ENCODE measurements around the gene KPNA6. TPM values are rescaled to one million over a fixed set of nuclear protein-coding genes. Genes with fewer than 3 reads are reported as not detected.
"Not testable (repeated sequence)": the region's sequence is repeated elsewhere in the genome, so short reads cannot be mapped to it uniquely, and the experiment has no call there.

Gene KPNA6
- total RNA-seq (2014; rRNA removed; shearing (Covaris generic); ENCODE audit: low replicate concordance) = 38.6 and 43.0 TPM in 2 replicates

DNA sequence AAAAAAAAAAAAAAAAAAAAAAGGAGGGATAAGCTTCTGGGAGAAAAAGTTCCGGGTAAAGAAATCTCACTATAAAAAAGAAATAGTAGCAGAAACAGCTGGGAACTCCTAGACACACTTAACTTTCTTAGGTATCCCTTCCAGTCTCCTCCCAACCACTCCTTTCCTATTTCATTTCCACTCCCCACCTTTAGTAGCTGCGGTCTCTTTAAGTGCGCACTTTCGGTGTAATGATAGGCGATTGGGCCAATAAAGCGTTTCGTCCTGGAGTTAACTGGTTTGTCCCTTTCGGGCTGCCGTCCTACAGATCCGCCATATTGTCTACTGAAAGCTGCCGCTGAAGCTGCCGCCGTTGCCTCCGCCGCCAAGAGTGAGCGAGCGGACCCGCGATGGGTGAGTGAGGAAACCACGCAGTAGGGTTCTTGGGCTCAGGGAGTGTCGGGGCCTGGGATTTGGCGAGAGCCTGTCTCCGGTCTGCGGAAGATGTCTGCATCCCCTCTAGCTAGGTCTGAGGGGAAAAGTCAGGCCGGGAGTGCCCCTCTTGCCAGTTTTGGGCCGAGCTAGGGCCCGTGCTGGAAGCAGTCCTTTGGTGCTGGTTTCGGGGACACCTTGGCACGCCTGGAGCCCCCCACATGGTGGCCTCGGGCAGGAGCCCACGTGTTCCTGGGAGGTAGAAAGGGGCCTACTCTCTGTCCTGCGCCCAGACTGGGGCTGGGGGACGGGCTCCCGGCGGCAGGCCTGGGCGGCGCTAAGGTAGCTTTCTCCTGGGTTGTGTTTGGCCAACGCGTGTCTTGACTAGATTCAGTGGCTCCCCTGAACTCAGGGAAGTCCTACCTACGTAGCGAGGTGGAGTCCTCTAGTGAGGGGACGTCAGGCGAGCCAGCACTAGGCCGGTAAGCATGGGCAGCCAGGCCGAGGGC, at the start of gene KPNA6:
KPNA6 (plus strand) TSS at position 315 of the 920 bp plus-strand sequence; CDS start at position 390, 75 bp downstream.
- peak; percentile 93 for DNase-seq
- Histone ChIP-seq H3K4me3 (peak within 1 kb of the TSS; percentile 99), H3K27me3 (no peaks in the 10 kb centered on the region), H3K9me3 (no peaks in the 10 kb centered on the region), H3K36me3 (peaks cover 21% of the 10 kb centered on the region)

DNA sequence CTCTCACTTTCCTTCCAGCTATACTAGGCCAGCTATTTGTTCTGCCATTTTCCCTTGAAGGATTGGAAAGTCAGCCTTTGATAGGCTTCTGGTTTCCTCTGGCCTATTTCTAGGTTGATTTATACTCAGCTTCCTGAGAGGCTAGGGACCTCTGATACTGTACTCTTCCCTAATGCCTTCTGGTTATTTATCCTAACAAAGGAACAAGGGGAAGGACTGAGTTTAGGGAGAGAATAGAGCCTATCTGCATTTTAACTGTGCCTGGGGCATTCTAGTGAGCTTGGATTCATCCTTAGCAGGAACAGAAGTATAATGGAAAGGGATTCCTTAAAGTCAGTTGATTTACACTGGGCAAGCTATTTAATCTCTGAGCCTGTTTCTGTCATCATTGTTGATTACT, 46.9 kb upstream of the KPNA6 start:
- peaks cover 63% of the 10 kb centered on the region for H3K36me3 ChIP-seq
- no peak overlapping the region for H3K4me3 ChIP-seq
- no peaks in the 10 kb centered on the region for H3K27me3 ChIP-seq
- no peaks in the 10 kb centered on the region for H3K9me3 ChIP-seq
- DNase-seq = no peak

DNA sequence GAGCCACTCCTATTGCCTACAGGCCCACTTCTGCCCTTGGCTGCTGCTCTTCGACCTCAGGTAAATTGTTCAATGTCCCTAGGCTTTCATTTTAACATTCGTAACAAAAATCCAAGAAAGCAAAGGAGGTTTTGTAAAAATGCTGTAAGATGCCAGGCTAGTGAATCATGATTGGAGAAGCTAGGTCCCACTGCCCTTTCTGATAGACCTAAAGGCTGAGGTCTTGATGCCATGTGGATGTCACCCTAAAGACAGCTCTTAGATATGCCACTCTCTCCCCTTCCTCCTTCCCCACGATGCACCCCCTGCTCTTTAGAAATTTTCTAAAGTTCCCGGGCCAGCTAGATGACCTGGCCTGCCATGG, 45.0 kb upstream of the KPNA6 start:
- no peaks in the 10 kb centered on the region for H3K9me3 ChIP-seq
- H3K36me3 ChIP-seq = peaks cover 51% of the 10 kb centered on the region
- DNase-seq = no peak
- H3K27me3 ChIP-seq = no peaks in the 10 kb centered on the region
- no peak overlapping the region for H3K4me3 ChIP-seq

DNA sequence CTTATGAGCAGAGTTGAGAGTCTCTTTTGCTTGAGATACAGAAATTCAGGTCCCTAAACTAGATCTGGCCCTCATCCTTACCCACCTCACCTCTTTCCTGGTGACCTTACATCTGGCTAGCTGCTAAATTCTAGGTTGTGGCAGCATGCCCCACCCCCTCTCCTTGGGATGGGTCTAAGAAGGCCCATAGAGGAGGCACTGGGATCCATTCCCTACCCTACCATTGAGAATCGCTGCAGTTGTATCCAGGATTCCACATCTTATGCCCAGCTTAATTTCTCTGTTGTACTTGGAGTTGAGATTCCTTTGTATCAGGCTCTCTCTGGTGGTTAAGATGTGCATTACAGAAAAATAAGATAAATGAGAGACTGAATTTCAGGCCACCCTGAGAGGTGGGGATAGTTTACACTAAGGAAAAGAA, 44.6 kb upstream of the KPNA6 start:
- H3K36me3 ChIP-seq = peaks cover 47% of the 10 kb centered on the region
- DNase-seq = no peak
- no peak overlapping the region for H3K4me3 ChIP-seq
- H3K27me3 ChIP-seq = no peaks in the 10 kb centered on the region
- no peaks in the 10 kb centered on the region for H3K9me3 ChIP-seq

DNA sequence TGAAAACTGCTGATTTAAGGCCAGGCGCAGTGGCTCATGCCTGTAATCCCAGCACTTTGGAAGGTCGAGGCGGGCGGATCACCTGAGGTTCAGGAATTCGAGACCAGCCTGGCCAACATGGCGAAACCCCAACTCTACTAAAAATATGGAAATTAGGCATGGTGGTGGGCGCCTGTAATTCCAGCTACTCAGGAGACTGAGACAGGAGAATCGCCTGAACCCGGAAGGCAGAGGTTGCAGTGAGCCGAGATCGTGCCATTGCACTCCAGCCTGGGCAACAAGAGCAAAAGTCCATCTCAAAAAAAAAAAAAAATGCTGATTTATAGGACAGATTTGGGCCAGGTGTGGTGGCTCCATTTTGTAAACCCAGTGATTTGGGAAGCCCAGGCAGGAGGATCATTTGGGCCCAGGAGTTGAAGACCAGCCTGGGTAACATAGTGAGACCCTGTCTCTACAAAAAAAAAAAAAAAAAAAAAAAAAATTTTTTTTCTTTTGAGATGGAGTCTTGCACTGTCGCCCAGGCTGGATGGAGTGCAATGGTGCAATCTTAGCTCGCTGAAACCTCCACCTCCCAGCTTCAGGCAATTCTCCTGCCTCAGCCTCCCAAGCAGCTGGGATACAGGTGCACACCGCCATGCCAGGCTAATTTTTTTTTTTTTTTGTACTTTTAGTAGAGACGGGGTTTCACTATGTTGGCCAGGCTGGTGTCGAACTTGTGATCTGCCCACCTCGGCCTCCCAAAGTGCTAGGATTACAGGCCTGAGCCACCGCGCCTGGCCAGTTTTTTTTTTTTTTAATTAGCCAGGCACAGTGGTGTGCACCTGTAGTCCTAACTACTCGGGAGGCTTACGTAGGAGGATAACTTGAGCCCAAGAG, 42.0 kb upstream of the KPNA6 start:
- H3K9me3 ChIP-seq, H3K27me3 ChIP-seq, H3K4me3 ChIP-seq, DNase-seq: not testable (repeated sequence)
- peaks cover 27% of the 10 kb centered on the region for H3K36me3 ChIP-seq

DNA sequence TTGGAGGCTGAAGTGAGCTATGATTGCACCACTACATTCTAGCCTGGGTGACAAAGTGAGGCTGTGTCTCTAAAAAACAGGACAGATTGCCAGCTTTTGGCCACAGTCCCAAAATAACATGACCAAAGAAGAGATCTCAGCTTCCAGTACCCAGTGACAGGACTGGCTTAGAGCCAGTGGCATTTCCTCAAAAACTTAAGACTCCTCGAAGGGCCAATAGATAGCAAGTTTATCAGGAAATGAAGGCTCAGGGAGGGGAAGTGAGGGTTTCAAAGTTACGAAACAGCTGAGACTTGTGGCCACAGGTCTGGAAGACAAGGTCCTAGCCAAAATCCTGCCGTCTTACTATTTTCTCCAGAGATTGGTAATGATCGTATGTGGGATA, 41.4 kb upstream of the KPNA6 start:
- Histone ChIP-seq H3K36me3 (peaks cover 20% of the 10 kb centered on the region), H3K4me3 (no peak overlapping the region), H3K9me3 (no peaks in the 10 kb centered on the region), H3K27me3 (no peaks in the 10 kb centered on the region)
- peak; percentile 58 for DNase-seq

DNA sequence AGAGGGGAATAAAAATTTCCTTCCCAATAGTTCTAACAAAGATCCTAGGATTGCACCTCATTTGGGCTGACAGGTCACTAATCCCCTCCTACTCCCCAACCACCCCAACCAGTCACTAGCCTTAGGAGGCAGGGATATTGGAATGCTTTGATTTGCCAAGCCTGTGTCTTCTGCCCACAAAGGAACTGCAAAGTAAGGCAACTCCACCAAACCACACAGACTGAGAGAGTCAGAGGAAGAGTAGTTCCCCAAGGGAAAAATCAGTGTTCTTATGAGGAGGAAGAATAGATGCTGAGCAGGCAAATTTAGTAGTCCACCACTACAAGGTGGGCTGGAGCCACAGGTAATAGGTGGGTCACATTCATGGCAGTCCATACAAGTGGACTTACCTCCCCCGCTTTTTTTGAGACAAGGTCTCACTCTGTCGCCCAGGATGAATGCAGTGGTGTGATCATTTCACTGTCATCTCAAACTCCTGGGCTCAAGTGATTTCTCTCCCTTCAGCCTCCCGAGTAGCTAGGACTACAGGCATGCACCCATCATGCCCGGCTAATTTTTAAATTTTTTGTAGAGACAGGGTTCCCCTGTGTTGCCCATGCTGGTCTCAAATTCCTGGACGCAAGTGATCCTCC, 38.8 kb upstream of the KPNA6 start:
- Histone ChIP-seq H3K9me3 (no peaks in the 10 kb centered on the region), H3K27me3 (no peaks in the 10 kb centered on the region), H3K36me3 (peaks cover 5% of the 10 kb centered on the region; the same call in 1 of the 2 replicates), H3K4me3 (no peak overlapping the region)
- no peak for DNase-seq

DNA sequence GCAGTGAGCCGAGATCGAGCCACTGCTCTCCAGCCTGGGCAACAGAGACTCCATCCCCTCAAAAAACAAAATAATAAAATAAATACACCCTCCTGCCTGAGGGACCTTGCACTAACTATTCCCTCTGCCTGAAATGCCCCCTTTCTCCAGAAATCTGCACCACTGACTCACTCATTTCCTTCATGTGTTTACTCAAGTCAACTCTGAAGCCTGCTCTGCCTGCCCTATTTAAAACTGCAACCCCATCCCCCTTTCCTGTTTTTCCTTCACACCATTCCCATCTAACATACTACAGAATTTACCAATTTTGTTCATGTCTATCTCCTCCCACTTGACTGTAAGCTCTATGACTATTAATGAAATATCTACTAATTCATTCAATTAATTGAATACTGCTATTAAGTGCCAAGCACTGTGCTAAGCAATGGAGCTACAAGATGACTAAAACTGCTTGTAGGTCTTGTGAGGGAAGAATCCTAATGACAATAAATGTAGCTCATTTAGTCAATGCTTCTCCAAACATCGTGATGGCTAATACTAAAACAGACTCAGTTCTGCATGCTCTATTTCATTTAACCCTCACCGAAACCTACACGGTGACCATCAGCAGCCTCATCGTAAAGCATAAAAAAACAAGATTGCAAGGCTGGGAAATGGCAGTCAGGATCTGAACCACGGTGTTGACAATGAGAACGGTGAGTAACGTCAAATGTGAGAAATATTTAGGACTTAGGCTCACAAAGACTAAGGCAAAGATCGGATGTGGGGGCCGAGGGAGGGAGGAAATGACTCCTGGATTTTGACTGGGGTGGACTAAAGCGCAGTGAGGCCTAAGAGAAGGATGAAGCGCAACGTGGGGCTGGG, 35.9 kb upstream of the KPNA6 start:
- DNase-seq = peak; percentile 26
- Histone ChIP-seq H3K36me3 (peaks cover 13% of the 10 kb centered on the region), H3K27me3 (no peaks in the 10 kb centered on the region), H3K9me3 (no peaks in the 10 kb centered on the region), H3K4me3 (peak overlapping the region; percentile 99)

DNA sequence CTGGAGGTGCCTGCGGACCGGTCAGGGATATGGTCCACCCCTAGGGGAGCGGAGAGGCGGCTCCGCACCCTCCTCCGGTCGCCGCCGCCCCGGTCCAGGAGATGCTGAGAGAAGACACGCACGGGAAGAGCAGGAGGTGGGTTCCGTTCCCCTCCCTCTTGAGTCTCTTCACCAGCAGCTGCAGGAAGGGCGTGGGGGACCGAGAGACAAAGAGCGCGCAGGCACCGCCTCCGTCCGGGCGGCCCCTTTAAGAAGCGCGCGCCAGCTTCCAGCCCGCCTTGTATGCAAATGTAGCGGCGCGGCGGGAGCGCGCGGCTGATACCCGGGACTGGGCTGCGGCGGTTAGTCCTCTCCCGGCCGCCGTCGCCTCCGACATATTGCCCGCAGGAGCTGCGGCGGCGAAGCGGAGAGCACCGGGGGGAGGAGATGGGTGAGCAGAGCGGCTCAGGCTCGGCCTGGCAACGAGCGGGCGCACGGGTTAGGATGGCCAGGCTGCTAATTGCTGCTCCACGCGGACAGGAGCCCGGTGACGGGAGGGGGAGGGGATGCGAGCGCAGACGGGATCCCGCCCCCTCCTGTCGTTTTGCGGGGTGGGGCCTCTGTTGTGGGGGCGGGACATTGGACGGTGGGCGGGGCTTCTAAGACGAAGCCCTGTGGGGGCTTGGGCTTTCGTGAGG, 35.1 kb upstream of the KPNA6 start, which contains the start of gene TMEM39B:
TMEM39B (plus strand) TSS at position 318 of the 677 bp plus-strand sequence; CDS start at position 427, 109 bp downstream.
- Histone ChIP-seq H3K4me3 (peak within 1 kb of the TSS; percentile 99), H3K9me3 (no peaks in the 10 kb centered on the region), H3K27me3 (no peaks in the 10 kb centered on the region), H3K36me3 (peaks cover 21% of the 10 kb centered on the region)
- peak; percentile 95 for DNase-seq

DNA sequence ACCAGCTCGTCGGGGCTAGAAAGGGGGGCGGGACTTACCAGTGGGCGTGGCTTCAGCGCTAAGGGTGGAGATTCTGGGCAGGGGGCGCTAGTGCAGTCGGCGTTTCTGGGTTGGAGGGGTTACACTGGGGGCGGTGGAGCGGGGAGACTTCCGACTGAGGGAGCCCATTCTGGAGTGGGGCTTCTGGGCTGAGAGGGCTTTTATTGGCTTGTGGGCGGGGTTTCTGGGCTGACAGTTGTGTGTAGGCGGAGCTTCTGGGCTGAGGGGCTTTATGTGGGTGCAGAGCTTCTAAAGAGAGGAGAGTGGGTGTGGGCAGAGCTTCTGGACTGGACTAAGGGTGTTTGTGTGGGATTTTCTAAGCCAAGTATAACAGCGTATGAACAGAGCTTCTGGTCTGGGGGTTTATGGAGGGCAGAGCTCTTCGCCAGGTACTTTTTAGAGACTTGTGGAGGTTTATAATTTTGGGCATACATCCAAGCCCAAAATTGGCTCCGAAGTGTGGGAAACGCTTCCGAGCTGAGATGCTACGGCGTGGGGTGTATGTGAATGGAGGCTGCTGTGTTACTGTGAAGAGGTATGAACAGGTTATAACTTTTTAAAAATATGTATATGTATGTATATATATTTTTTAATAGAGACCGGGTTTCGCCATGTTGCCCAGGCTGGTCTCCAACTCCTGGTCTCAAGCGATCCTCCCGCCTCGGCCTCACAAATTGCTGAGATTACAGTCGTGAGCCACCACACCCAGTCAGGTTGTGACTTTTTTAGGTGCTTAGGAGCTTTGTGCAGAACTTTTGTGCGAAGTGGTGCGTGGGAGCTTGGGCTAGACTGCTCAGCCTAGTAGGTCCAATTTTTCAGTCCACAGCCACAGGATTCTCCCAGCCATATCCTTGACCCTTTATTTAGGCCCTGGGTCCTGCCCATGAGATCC, 34.3 kb upstream of the KPNA6 start:
- H3K27me3 ChIP-seq = no peaks in the 10 kb centered on the region
- peaks cover 25% of the 10 kb centered on the region for H3K36me3 ChIP-seq
- no peaks in the 10 kb centered on the region for H3K9me3 ChIP-seq
- no peak for DNase-seq
- peak overlapping the region; percentile 99 for H3K4me3 ChIP-seq

DNA sequence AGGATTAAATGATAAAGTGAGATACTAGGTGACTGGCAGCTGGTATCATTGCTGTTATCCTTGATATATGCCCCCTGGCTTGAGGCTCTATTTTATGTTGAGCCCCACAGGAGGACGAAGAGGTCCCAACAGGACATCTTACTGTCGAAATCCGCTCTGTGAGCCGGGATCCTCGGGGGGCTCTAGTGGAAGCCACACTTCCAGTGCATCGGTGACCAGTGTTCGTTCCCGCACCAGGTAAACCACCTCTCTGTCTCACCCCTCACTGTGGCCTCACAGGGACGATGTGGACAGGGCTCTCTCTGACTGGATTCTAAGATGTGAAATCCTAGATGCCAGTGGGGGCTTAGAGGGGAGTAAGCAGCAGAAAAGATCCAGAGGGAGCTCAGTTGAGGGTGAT, 33.0 kb upstream of the KPNA6 start:
- Histone ChIP-seq H3K36me3 (peaks cover 31% of the 10 kb centered on the region), H3K4me3 (no peak overlapping the region), H3K9me3 (no peaks in the 10 kb centered on the region), H3K27me3 (no peaks in the 10 kb centered on the region)
- no peak for DNase-seq

DNA sequence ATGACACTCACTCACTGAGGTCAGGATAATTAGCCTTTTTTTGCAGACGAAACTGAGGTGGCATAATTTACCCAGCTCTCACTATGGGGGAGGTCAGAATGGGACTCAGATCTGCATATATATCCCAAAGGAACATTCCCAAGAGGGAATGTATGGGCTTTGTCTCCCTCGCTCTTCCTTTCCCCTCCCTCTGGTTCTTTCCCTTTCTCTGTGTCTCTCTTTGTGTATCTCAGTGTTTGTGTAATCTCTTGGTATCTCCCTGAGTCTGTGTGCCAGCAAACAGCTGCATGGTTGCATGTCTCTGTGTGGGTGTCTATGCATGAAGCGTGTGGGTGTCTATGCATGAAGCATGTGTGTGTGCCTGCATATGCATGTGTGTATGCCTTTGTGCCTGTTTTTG, 30.4 kb upstream of the KPNA6 start:
- Histone ChIP-seq H3K9me3 (no peaks in the 10 kb centered on the region), H3K4me3 (no peak overlapping the region), H3K27me3 (no peaks in the 10 kb centered on the region), H3K36me3 (peaks cover 49% of the 10 kb centered on the region)
- no peak for DNase-seq

DNA sequence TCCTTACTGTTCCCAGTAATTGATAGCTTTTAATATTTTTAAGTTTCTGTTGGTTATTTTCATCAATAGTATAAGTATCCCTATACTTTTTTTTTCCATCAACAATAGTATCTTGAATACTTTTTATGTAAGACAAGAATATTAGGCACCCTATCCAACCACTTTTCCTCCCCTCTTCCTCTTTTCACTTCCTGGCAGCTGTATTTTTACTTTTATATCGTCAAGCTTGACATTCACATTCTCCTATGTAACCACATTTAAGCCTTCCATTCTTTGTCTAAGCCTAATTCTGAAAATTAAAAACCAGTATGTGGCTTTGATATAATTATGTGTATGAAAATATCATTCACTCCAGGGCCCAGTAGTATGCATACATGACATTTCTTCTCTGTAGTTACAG, 25.8 kb upstream of the KPNA6 start:
- H3K9me3 ChIP-seq = peaks cover 2% of the 10 kb centered on the region; the same call in 1 of the 2 replicates
- peaks cover 63% of the 10 kb centered on the region for H3K36me3 ChIP-seq
- no peak for DNase-seq
- no peak overlapping the region for H3K4me3 ChIP-seq
- no peaks in the 10 kb centered on the region for H3K27me3 ChIP-seq

DNA sequence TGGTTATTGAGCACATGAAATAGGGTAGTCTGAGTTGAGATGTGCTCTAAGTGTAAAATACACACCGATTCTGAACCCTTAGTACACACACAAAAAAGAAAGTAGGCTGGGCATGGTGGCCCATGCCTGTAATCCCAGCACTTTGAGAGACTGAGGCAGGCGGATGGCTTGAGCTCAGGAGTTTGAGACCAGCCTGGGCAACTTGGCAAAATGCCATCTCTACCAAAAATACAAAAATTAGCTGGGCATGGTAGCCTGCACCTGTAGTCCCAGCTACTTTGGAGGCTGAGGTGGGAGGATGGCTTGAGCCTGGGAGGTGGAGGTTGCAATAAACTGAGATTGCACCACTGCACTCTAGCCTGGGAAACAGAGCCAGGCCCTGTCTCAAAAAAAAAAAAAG, 21.5 kb upstream of the KPNA6 start:
- H3K9me3 ChIP-seq, DNase-seq, H3K4me3 ChIP-seq, H3K27me3 ChIP-seq: not testable (repeated sequence)
- peaks cover 39% of the 10 kb centered on the region for H3K36me3 ChIP-seq
